T-cell (primary cell): Measurements from ENCODE around the gene ATG101. TPM values are rescaled to one million over a fixed set of nuclear protein-coding genes. Genes with fewer than 3 reads are reported as not detected.
A peak's percentile ranks its signal among the peaks of the same experiment; 100 is the strongest.

Experiments
- ATAC-seq, 4 experiments: fragments of 200-7000 bp in 3 of 4; fragments of 150-1000 bp in 1 of 4; cut with Tn5 transposase; replicated peaks in 1 of 4; 1 replicate in 3 of 4; 2 replicates in 1 of 4; pipeline ENCODE4 v1.10.0; 2021; ENCODE audit warnings: moderate library complexity in 3 of 4, mild to moderate bottlenecking in 2 of 4, moderate number of reproducible peaks in 1 of 4
- CTCF ChIA-PET, 2 donors: fragments of 300-600 bp; sonication (Branson Sonifier 250); formaldehyde crosslinking; loops; one replicate each; lab custom pipeline; 2022; ENCODE audit warnings: antibody characterized with exemption in 2 of 2; lab: Charles Lee
- POLR2A ChIA-PET, 2 donors: fragments of 300-600 bp; sonication (Branson Sonifier 250); formaldehyde crosslinking; loops; one replicate each; lab custom pipeline; 2022; ENCODE audit warnings: antibody characterized with exemption in 2 of 2; lab: Charles Lee
- DNase-seq, 35 experiments: peaks; one replicate each; pipeline versions ENCODE4 v3.0.0 to v3.0.0-alpha.2; 2013 to 2023
- H3K27ac ChIP-seq: one replicate; pipeline ENCODE4 v1.5.1; 2013; ENCODE audit warnings: low read length
- H3K27me3 ChIP-seq, 2 experiments: replicated peaks in 1 of 2; 1 replicate in 1 of 2; 2 replicates in 1 of 2; pipeline versions ENCODE4 v1.6.1 to v1.7.0; 2013; ENCODE audit warnings: low read length in 1 of 2, mixed read lengths in 1 of 2; ENCODE audit not compliant: control insufficient read depth in 2 of 2, insufficient read depth in 2 of 2; ENCODE audit errors: extremely low read depth in 1 of 2
- H3K36me3 ChIP-seq, 2 donors: 1 replicate in 1 of 2; 2 replicates in 1 of 2; pipeline versions ENCODE4 v1.6.1 to v1.7.0; 2013; ENCODE audit warnings: low read length in 1 of 2; ENCODE audit not compliant: control insufficient read depth in 2 of 2, insufficient read depth in 1 of 2; ENCODE audit errors: extremely low read depth in 1 of 2
- H3K4me1 ChIP-seq, 2 experiments: 1 replicate in 1 of 2; 2 replicates in 1 of 2; pipeline versions ENCODE4 v1.6.1 to v1.7.0; 2013; ENCODE audit warnings: low read length in 2 of 2, mixed read lengths in 1 of 2; ENCODE audit not compliant: insufficient read depth in 2 of 2, control insufficient read depth in 1 of 2; ENCODE audit errors: extremely low read depth in 1 of 2
- H3K4me3 ChIP-seq, 2 donors: 1 replicate in 1 of 2; 2 replicates in 1 of 2; pipeline versions ENCODE4 v1.5.1 to v1.7.0; 2013; ENCODE audit warnings: mild to moderate bottlenecking in 2 of 2, low read length in 1 of 2, moderate library complexity in 1 of 2; ENCODE audit not compliant: control insufficient read depth in 1 of 2; ENCODE audit errors: extremely low read depth in 1 of 2
- H3K9me3 ChIP-seq: 2 replicates; pipeline ENCODE4 v1.7.0; 2013
- H3K27ac Mint-ChIP-seq, 2 donors: one replicate each; pipeline ENCODE4 v1.8.0; 2020 to 2021; ENCODE audit warnings: mild to moderate bottlenecking in 2 of 2, mixed read lengths in 2 of 2
- H3K27me3 Mint-ChIP-seq, 2 donors: one replicate each; pipeline ENCODE4 v1.8.0; 2021 to 2022; ENCODE audit warnings: mixed read lengths in 2 of 2
- H3K36me3 Mint-ChIP-seq: one replicate; pipeline ENCODE4 v1.8.0; 2021; ENCODE audit warnings: mixed read lengths
- H3K4me1 Mint-ChIP-seq, 3 donors: one replicate each; pipeline ENCODE4 v1.8.0; 2020 to 2022; ENCODE audit warnings: mixed read lengths in 3 of 3, mild to moderate bottlenecking in 1 of 3
- H3K4me3 Mint-ChIP-seq, 3 donors: one replicate each; pipeline ENCODE4 v1.8.0; 2020 to 2022; ENCODE audit warnings: mild to moderate bottlenecking in 3 of 3, mixed read lengths in 3 of 3, moderate library complexity in 3 of 3
- H3K9me3 Mint-ChIP-seq, 3 donors: one replicate each; pipeline ENCODE4 v1.8.0; 2020 to 2022; ENCODE audit warnings: mixed read lengths in 3 of 3
- WGBS: methylation state at CpG from one replicate; pipeline ENCODE4 v1.1.5; 2013; ENCODE audit warnings: missing lambda C conversion rate; ENCODE audit not compliant: insufficient coverage; 5-methylcytosine and 5-hydroxymethylcytosine counted together
- total RNA-seq, 35 experiments: library from RNA in 6 of 35; stranded (reverse) in 6 of 35; fragments of 120-200 nt in 1 of 35; gene quantifications; one replicate each; pipeline versions ENCODE4 v1.2.1 to v1.2.4 and lab custom pipeline; 2013 to 2026

The ATG101 gene
- total RNA-seq, 5 donors from 2014 or later (not counting 1 experiment from before 2014, with no cell fraction given), result 24.8 to 30.3 (median 25.9) TPM

DNA sequence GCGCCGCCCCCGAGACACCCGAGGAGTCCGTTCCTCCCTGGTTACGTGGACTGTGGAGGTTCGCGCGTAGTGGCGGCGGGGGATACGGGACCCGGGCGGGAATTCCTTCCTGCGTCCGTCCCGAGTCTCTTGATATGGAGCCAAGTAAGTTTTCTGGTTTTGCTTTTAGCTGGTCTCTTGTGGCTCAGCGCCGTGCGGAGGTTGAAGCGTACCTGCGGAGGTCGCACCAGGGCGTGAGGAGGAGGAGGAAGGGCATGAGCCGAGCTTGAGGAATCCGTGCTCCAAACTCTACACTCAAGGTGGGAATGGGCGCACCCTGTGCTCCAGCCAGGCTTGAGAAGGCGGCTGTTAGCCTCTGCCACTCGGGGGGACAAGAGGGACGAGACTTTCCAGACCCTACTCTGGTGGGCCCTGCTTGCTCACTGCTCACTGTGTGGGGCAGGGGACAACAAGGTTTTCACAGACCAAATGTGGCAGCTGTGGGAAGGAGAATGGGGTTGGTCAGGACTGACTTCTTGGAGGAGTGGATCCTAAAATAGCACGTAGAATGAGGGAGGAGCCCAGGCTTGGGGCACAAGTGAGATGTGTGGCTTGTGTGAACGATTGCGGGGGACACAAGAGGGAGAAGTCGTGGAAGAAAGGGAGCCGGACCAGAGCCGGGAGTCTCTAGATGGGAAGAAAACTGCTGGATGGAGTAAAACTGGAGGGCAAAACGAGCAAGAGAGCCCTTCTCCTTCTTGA lies 577 bp downstream of the ATG101 start:
- H3K27me3 ChIP-seq, result no peaks in the 10 kb centered on the region
- H3K4me1 Mint-ChIP-seq, result peaks cover 44 to 52% (median 46%) of the 10 kb centered on the region in 3 donors
- no peaks in the 10 kb centered on the region for H3K9me3 Mint-ChIP-seq
- peak overlapping the region; percentile 76 to 99 for H3K27ac Mint-ChIP-seq
- H3K4me3 Mint-ChIP-seq, result peak overlapping the region; percentile 91 to 98 (median 98)
- peaks cover 0 to under 1% of the 10 kb centered on the region in 2 donors for H3K27me3 Mint-ChIP-seq
- H3K4me1 ChIP-seq, result peaks cover 20 to 38% of the 10 kb centered on the region in 2 experiments
- POLR2A ChIA-PET, result interaction anchor here in 1 of 2 donors (1.3 to 1.4 kb wide), 2 partner anchors 38 to 45 kb away, joined by 3 to 6 read pairs; no protein-coding TSS in a partner anchor
- ATAC-seq (peak in 1 of 4 experiments; percentile 39), DNase-seq (peak in 1 of 35 experiments; percentile 11)
- peak overlapping the region; percentile 91 for H3K27ac ChIP-seq
- CTCF ChIA-PET, result interaction anchor here (0.6 to 8.7 kb wide), 12 partner anchors 11 to 936 kb away, joined by 3 to 116 read pairs (median 4); partner anchors contain the start of genes EIF4B (in 1 of the 2) and NR4A1 (in 1 of the 2)
- 11% methylated on average over 25 of the region's 37 CpGs for WGBS
- peaks cover 0 to 27% of the 10 kb centered on the region in 2 donors for H3K36me3 ChIP-seq
- peak overlapping the region; percentile 93 to 99 for H3K4me3 ChIP-seq
- no peaks in the 10 kb centered on the region for H3K9me3 ChIP-seq
- H3K36me3 Mint-ChIP-seq, result peaks cover 13% of the 10 kb centered on the region

DNA sequence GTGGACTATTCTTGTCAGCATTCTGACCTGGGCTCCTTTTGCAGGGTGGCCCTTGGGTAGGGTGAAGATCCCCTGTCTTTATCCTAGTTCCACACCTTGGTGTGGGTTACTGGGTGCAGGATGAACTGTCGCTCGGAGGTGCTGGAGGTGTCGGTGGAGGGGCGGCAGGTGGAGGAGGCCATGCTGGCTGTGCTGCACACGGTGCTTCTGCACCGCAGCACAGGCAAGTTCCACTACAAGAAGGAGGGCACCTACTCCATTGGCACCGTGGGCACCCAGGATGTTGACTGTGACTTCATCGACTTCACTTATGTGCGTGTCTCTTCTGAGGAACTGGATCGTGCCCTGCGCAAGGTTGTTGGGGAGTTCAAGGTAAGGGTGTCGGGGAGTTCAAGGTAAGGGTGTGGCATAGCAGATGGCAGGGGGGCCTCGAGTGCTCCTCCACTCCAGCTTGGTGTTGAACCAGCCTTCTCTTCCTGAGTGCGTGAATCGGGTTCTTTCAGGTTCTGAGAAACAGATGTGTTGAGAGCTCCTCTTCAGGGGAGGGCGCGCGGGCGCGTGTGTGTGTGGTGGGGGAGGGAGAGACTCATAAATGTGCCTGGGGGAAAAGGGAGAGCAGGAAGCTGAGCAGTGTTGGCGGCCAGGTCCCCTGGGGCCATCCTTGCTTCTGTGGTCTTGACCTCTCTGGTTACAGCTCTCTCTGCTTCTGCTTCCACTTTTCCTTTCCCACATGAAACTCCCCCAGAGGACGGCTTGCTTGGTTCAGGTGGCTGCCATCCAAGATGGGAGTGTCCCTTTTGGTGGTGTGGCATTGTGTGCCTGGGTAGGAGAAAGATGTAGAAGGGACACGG lies 4.0 kb downstream of the ATG101 start:
- ATAC-seq (no peak), DNase-seq (peak in 2 of 35 experiments; percentile 15 to 19)
- Histone ChIP-seq H3K27me3 (no peaks in the 10 kb centered on the region), H3K36me3 (peaks cover 10 to 56% of the 10 kb centered on the region in 2 donors), H3K4me1 (peaks cover 20 to 38% of the 10 kb centered on the region in 2 experiments), H3K9me3 (no peaks in the 10 kb centered on the region), H3K4me3 (no peak overlapping the region), H3K27ac (no peak overlapping the region)
- peak overlapping the region; percentile 50 to 58 for H3K27ac Mint-ChIP-seq
- H3K4me1 Mint-ChIP-seq, result peaks cover 46 to 54% (median 47%) of the 10 kb centered on the region in 3 donors
- peak overlapping the region in 1 of 3 donors; percentile 36 for H3K4me3 Mint-ChIP-seq
- WGBS, result 74% methylated on average over 18 of the region's 23 CpGs
- no peaks in the 10 kb centered on the region for H3K27me3 Mint-ChIP-seq
- ChIA-PET POLR2A (interaction anchor here in 1 of 2 donors (0.5 kb wide), 1 partner anchor 49 kb away, joined by 3 read pairs; no protein-coding TSS in a partner anchor), CTCF (interaction anchor here in 1 of 2 donors (5.7 to 8.7 kb wide), 2 partner anchors 41 to 49 kb away, joined by 37 to 116 read pairs; no protein-coding TSS in a partner anchor)
- peaks cover 34% of the 10 kb centered on the region for H3K36me3 Mint-ChIP-seq
- H3K9me3 Mint-ChIP-seq, result no peaks in the 10 kb centered on the region

DNA sequence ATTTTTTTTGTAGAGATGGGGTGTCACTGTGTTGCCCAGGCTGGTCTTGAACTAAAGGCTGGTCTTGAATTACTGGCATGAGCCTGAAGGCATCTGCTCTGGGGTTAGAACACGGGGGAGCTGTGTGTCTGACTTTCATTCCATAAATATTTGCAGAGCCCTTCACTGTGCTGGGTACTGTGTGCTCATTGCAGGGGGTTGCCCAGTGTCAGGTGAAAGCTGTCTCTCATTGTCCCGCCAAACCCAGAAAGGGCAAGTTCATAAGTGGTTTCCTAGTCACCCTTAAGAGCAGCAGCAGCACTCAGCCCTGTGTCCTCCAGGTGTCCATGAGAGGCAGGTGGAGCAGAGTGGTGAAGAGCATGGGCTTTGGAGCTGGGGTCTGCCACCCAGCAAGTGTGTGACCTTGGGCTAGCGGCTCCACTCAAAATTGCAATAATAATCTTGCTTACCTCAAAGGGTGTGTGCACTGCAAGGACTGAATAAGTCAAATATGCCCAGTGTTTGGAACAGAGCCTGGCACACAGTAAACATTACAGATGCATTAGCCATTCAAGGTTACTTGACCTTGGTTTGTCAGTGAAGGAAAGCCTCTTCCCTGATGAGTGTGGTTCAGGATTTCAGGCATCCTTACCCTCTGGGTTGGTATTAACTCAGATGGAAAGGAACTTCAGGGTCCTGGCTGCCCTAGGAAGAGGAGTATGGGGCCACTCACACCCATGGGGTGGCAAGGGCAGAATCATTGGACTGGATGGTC lies 5.4 kb downstream of the ATG101 start:
- peaks cover 16 to 60% of the 10 kb centered on the region in 2 donors for H3K36me3 ChIP-seq
- Mint-ChIP-seq H3K9me3 (no peaks in the 10 kb centered on the region), H3K4me3 (no peak overlapping the region), H3K27ac (no peak overlapping the region), H3K36me3 (peaks cover 38% of the 10 kb centered on the region), H3K27me3 (no peaks in the 10 kb centered on the region), H3K4me1 (peaks cover 38 to 44% (median 39%) of the 10 kb centered on the region in 3 donors)
- WGBS, result 100% methylated on average over 2 of the region's 3 CpGs
- ATAC-seq, result no peak
- no peak for DNase-seq
- H3K4me3 ChIP-seq, result no peak overlapping the region
- CTCF ChIA-PET, result interaction anchor here in 1 of 2 donors (0.6 kb wide), 1 partner anchor 49 kb away, joined by 3 read pairs; no protein-coding TSS in a partner anchor
- POLR2A ChIA-PET, result no interaction called here
- H3K27me3 ChIP-seq, result no peaks in the 10 kb centered on the region
- no peak overlapping the region for H3K27ac ChIP-seq
- no peaks in the 10 kb centered on the region for H3K9me3 ChIP-seq
- H3K4me1 ChIP-seq, result peaks cover 17 to 30% of the 10 kb centered on the region in 2 experiments

DNA sequence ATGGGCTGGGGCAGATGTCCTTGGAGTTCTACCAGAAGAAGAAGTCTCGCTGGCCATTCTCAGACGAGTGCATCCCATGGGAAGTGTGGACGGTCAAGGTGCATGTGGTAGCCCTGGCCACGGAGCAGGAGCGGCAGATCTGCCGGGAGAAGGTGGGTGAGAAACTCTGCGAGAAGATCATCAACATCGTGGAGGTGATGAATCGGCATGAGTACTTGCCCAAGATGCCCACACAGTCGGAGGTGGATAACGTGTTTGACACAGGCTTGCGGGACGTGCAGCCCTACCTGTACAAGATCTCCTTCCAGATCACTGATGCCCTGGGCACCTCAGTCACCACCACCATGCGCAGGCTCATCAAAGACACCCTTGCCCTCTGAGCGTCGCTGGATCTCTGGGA lies 7.0 kb downstream of the ATG101 start:
- 96% methylated on average over 13 of the region's 16 CpGs for WGBS
- ATAC-seq (no peak), DNase-seq (no peak)
- Mint-ChIP-seq H3K4me1 (peaks cover 27 to 33% (median 28%) of the 10 kb centered on the region in 3 donors), H3K9me3 (no peaks in the 10 kb centered on the region), H3K27me3 (no peaks in the 10 kb centered on the region), H3K4me3 (no peak overlapping the region), H3K27ac (no peak overlapping the region), H3K36me3 (peaks cover 38% of the 10 kb centered on the region)
- H3K36me3 ChIP-seq, result peaks cover 17 to 60% of the 10 kb centered on the region in 2 donors
- peaks cover 10 to 27% of the 10 kb centered on the region in 2 experiments for H3K4me1 ChIP-seq
- H3K9me3 ChIP-seq, result no peaks in the 10 kb centered on the region
- POLR2A ChIA-PET, result interaction anchor here in 1 of 2 donors (0.5 kb wide), 1 partner anchor 10 kb away, joined by 5 read pairs; no protein-coding TSS in a partner anchor
- no peaks in the 10 kb centered on the region for H3K27me3 ChIP-seq
- H3K27ac ChIP-seq, result no peak overlapping the region
- no peak overlapping the region for H3K4me3 ChIP-seq
- CTCF ChIA-PET, result no interaction called here

DNA sequence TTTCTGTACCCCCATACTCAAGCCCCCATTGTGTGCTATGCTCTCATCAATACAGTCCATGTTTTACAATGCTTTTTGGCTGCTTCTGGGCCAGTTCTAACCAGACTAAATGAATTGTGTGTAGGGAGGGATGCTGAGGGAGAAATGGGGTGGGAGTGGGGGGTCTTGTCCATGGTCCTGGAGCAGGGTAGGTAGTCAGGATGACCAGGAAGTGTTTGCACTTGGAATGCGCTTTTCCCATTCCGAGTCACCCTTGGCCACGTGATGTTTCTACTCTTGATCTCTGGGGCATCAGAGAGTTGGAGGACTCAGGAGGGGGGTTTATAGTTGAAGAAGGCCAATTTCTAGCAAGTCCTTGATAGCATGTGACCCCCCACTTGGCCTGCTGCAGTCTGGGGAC lies 8.5 kb downstream of the ATG101 start:
- Mint-ChIP-seq H3K27me3 (no peaks in the 10 kb centered on the region), H3K27ac (no peak overlapping the region), H3K4me3 (no peak overlapping the region), H3K9me3 (no peaks in the 10 kb centered on the region), H3K36me3 (peaks cover 36% of the 10 kb centered on the region), H3K4me1 (peaks cover 22 to 29% (median 22%) of the 10 kb centered on the region in 3 donors)
- Histone ChIP-seq H3K4me1 (peaks cover 11 to 34% of the 10 kb centered on the region in 2 experiments), H3K9me3 (no peaks in the 10 kb centered on the region), H3K36me3 (peaks cover 17 to 52% of the 10 kb centered on the region in 2 donors), H3K27ac (no peak overlapping the region), H3K27me3 (peaks cover 0 to 4% of the 10 kb centered on the region in 2 experiments), H3K4me3 (no peak overlapping the region)
- ChIA-PET POLR2A (interaction anchor here in 1 of 2 donors (0.6 kb wide), 1 partner anchor 101 kb away, joined by 5 read pairs; no protein-coding TSS in a partner anchor), CTCF (interaction anchor here (0.9 to 1.4 kb wide), 2 partner anchors 52 to 53 kb away, joined by 4 to 5 read pairs; no protein-coding TSS in a partner anchor)
- DNase-seq (no peak), ATAC-seq (no peak)
- no CpG with 5 or more reads among the region's 3 CpGs for whole genome bisulfite sequencing
